ENCODE data around the gene TUBA1C. TPM values are rescaled to one million over a fixed set of nuclear protein-coding genes. Genes with fewer than 3 reads are reported as not detected.
"Not testable (repeated sequence)": the region's sequence is repeated elsewhere in the genome, so short reads cannot be mapped to it uniquely, and the experiment has no call there.

TUBA1C gene
- polyA plus RNA-seq, 5 donors, result 121 to 180 (median 171) TPM

DNA sequence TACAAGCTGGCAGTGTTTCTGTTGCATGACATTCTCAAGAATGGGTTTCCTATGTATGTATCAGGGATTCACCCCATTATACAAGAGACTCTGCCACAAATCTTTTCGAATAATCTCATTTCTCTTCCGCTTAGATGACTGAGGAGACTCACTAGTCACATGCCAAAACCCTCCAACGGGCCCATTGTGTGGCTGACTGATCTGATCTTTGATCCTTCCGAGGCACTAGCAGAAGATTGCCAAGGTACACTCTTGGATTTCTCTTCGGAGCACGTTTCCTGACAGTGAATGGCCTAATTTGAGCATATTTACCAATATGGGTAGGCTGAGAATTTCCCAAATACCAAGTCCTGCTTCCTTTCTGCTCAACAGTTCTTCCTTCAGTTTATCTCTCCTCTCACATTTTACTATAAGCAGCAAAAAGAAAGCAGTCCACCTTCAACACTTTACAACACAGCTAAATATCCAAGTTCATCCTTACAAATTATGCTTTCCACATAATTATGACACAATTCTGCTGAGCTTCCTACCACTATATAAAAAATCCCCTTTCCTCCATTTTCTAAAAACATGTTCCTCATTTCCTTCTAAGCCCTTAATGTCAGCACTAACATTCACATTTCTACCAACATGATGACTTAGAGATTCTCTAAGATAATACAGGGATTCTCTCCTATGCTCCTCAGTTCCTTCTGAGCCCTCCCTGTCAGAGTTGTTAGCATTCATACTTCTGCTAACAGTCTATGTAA is 41.1 kb downstream of the TUBA1C start:
- DNase-seq, result no peak

- no peak for DNase-seq
These were observed 44.5 kb downstream of the TUBA1C start for GRCh38 chr12:49309386-49309785.

DNA sequence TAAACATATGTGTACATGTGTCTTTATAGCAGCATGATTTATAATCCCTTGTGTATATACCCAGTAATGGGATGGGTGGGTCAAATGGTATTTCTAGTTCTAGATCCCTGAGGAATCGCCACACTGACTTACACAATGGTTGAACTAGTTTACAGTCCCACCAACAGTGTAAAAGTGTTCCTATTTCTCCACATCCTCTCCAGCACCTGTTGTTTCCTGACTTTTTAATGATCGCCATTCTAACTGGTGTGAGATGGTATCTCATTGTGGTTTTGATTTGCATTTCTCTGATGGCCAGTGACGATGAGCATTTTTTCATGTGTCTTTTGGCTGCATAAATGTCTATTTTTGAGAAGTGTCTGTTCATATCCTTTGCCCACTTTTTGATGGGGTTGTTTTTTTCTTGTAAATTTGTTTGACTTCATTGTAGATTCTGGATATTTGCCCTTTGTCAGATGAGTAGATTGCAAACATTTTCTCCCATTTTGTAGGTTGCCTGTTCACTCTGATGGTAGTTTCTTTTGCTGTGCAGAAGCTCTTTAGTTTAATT is 45.6 kb downstream of the TUBA1C start:
- DNase-seq, result not testable (repeated sequence)

GRCh38 chr12:49314811-49315210 is 49.9 kb downstream of the TUBA1C start:
- no peak for DNase-seq

GRCh38 chr12:49317118-49317517 is 52.2 kb downstream of the TUBA1C start:
- DNase-seq, result not testable (repeated sequence)

DNA sequence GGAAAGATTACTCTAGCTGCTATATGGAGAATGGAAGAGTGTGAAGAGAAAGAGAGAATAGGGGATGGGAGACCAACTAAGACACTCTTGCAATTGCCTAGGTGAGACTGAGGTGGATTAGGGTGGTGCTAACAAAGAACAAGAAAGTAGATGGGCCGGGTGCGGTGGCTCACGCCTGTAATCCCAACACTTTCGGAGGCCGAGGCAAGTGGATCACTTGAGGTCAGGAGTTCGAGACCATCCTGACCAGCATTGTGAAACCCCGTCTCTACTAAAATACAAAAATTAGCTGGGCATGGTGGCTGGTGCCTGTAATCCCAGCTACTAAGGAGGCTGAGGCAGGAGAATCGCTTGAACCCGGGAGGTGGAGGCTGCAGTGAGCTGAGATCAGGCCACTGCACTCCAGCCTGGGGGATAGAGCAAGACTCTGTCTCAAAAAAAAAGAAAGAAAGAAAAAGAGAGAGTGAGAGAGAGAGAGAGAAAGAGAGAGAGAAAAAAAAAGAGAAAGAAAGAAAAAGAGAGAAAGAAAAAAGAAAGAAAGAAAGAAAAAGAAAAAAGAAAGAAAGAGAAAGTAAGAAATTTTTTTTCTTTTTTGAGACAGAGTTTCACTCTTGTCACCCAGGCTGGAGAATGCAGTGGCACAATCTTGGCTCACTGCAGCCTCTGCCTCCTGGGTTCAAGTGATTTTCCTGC is 55.7 kb downstream of the TUBA1C start:
- DNase-seq, result not testable (repeated sequence)

GRCh38 chr12:49322367-49322707 is 57.5 kb downstream of the TUBA1C start:
- DNase-seq, result no peak

DNA sequence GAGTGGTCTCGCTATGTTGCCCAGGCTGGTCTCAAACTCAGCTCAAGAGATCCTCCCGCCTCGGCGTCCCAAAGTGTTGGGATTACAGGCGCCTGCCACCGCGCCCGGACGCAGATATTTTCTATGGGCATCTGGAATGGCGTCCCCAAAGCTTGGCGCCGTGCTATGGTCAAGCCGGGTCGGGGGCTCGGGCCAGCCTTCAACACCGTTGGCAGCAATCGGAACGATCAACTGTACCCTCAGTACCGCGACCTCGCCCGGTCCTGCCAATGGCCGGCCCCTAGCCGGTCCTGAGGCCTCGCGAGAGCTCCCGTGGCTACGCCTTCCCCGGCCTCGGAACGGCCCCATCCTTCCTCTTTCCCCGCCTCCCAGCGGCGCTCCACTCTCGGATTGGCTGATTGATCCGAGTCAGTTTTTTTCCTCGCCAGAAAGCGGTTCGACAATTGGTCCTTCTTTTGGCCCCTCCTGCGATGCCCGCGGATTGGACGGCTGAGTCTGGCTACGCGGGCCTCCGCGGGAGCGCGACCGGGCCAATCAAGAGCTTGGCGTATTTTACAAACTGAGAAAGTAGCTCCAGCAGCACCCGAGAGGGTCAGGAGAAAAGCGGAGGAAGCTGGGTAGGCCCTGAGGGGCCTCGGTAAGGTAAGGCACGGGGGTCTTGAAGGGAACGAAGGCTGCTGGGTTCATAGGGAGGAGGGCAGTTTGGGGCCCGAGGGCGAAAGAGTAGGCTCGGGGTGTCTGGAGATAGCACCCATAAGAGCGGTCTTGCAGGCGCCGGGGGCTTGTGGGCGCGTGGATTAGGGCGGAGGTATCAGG is 58.0 kb downstream of the TUBA1C start, which contains the start of gene TROAP:
Gene TROAP (plus strand): TSS at position 548 of the 816 bp plus-strand sequence. CDS start 354 bp downstream, outside the sequence.
- DNase-seq, result peak; percentile 97 to 98

- DNase-seq, result no peak
These were observed 58.7 kb downstream of the TUBA1C start for GRCh38 chr12:49323524-49324097.

Other genes with a start within 250 kb of the TUBA1C start
- 10 to 100 TPM; 64.9 to 82.7 (median 75.6) TPM for gene PRKAG1, start 246.3 kb upstream of the TUBA1C start, polyA plus RNA-seq (ENCODE audit: insufficient read depth in 1 of 5, insufficient read length in 5 of 5, low replicate concordance in 1 of 5)
- gene KMT2D, start 204.3 kb upstream of the TUBA1C start, polyA plus RNA-seq (ENCODE audit: insufficient read depth in 1 of 5, insufficient read length in 5 of 5, low replicate concordance in 1 of 5), result 10 to 100 TPM; 47.8 to 69.3 (median 51.7) TPM
- 1 to 10 TPM; 2.1 to 3.5 (median 2.5) TPM for gene RHEBL1, start 195.1 kb upstream of the TUBA1C start, polyA plus RNA-seq (ENCODE audit: insufficient read depth in 1 of 5, insufficient read length in 5 of 5, low replicate concordance in 1 of 5)
- gene DHH, start 170.3 kb upstream of the TUBA1C start, polyA plus RNA-seq (ENCODE audit: insufficient read depth in 1 of 5, insufficient read length in 5 of 5, low replicate concordance in 1 of 5), result 1 to 10 TPM in 1 of 5 donors, under 1 TPM in 4; 0.51 to 1.2 (median 0.60) TPM
- 100 to 1,000 TPM in 1 of 5 donors, 10 to 100 TPM in 4; 68.2 to 111 (median 78.8) TPM for gene LMBR1L, start 154.2 kb upstream of the TUBA1C start, polyA plus RNA-seq (ENCODE audit: insufficient read depth in 1 of 5, insufficient read length in 5 of 5, low replicate concordance in 1 of 5)
- gene TUBA1B, start 133.7 kb upstream of the TUBA1C start, polyA plus RNA-seq (ENCODE audit: insufficient read depth in 1 of 5, insufficient read length in 5 of 5, low replicate concordance in 1 of 5), result 1,000 to 10,000 TPM in 4 of 5 donors, 100 to 1,000 TPM in 1; 942 to 1,422 (median 1,100) TPM
- gene TUBA1A, start 76.0 kb upstream of the TUBA1C start, polyA plus RNA-seq (ENCODE audit: insufficient read depth in 1 of 5, insufficient read length in 5 of 5, low replicate concordance in 1 of 5), result 100 to 1,000 TPM; 446 to 619 (median 564) TPM
- 1 to 10 TPM in 4 of 5 donors, under 1 TPM in 1; 0.80 to 3.0 (median 1.3) TPM for gene PRPH, start 30.1 kb downstream of the TUBA1C start, polyA plus RNA-seq (ENCODE audit: insufficient read depth in 1 of 5, insufficient read length in 5 of 5, low replicate concordance in 1 of 5)
- 10 to 100 TPM; 21.1 to 49.1 (median 31.3) TPM for gene TROAP, start 58.2 kb downstream of the TUBA1C start, polyA plus RNA-seq (ENCODE audit: insufficient read depth in 1 of 5, insufficient read length in 5 of 5, low replicate concordance in 1 of 5)
- gene C1QL4, start 72.1 kb downstream of the TUBA1C start, polyA plus RNA-seq (ENCODE audit: insufficient read depth in 1 of 5, insufficient read length in 5 of 5, low replicate concordance in 1 of 5), result under 1 TPM in 1 of 5 donors, not detected in 4; 0.06 TPM
- 1 to 10 TPM; 3.3 to 7.5 (median 5.3) TPM for gene DNAJC22, start 81.8 kb downstream of the TUBA1C start, polyA plus RNA-seq (ENCODE audit: insufficient read depth in 1 of 5, insufficient read length in 5 of 5, low replicate concordance in 1 of 5)
- 10 to 100 TPM; 55.9 to 77.0 (median 66.8) TPM for gene SPATS2, start 102.4 kb downstream of the TUBA1C start, polyA plus RNA-seq (ENCODE audit: insufficient read depth in 1 of 5, insufficient read length in 5 of 5, low replicate concordance in 1 of 5)

Measured in right lung (tissue), 5 donors.